ENCODE data around the gene TMEM86B. TPM values are rescaled to one million over a fixed set of nuclear protein-coding genes. Genes with fewer than 3 reads are reported as not detected.
"Not testable (repeated sequence)": the region's sequence is repeated elsewhere in the genome, so short reads cannot be mapped to it uniquely, and the experiment has no call there.

TMEM86B gene
- total RNA-seq, 1 experiment from 2014 or later, result 1.8 TPM

- no peak for DNase-seq (ENCODE audit: low read depth)
Observed at GRCh38 chr19:55242517-55242916, 14.0 kb upstream of the TMEM86B start.

- no peak for DNase-seq (ENCODE audit: low read depth)
Observed at GRCh38 chr19:55241935-55242464, 13.4 kb upstream of the TMEM86B start.

- no peak for DNase-seq (ENCODE audit: low read depth)
Observed at GRCh38 chr19:55241143-55241934, 12.8 kb upstream of the TMEM86B start.

GRCh38 chr19:55240713-55241020 lies 12.1 kb upstream of the TMEM86B start:
- no peak for DNase-seq (ENCODE audit: low read depth)

- DNase-seq (ENCODE audit: low read depth), result no peak
Observed at GRCh38 chr19:55239004-55239403, 10.4 kb upstream of the TMEM86B start.

GRCh38 chr19:55238030-55238429 lies 9.5 kb upstream of the TMEM86B start:
- no peak for DNase-seq (ENCODE audit: low read depth)

GRCh38 chr19:55232986-55233385 lies 4.4 kb upstream of the TMEM86B start:
- DNase-seq (ENCODE audit: low read depth), result no peak

GRCh38 chr19:55232286-55232602 lies 3.7 kb upstream of the TMEM86B start:
- DNase-seq (ENCODE audit: low read depth), result no peak

GRCh38 chr19:55231391-55232285 lies 3.1 kb upstream of the TMEM86B start:
- DNase-seq (ENCODE audit: low read depth), result no peak

- no peak for DNase-seq (ENCODE audit: low read depth)
Observed at GRCh38 chr19:55230780-55231179, 2.2 kb upstream of the TMEM86B start.

- DNase-seq (ENCODE audit: low read depth), result no peak
Observed at GRCh38 chr19:55230329-55230728, 1.8 kb upstream of the TMEM86B start.

- DNase-seq (ENCODE audit: low read depth), result no peak
Observed at GRCh38 chr19:55229789-55230182, 1.2 kb upstream of the TMEM86B start.

- DNase-seq (ENCODE audit: low read depth), result no peak
Observed at GRCh38 chr19:55229145-55229788, 704 bp upstream of the TMEM86B start.

GRCh38 chr19:55228015-55228391 lies 560 bp downstream of the TMEM86B start:
- no peak for DNase-seq (ENCODE audit: low read depth)

- DNase-seq (ENCODE audit: low read depth), result no peak
Observed at GRCh38 chr19:55227241-55228014, 1.1 kb downstream of the TMEM86B start.

GRCh38 chr19:55226788-55227187 lies 1.8 kb downstream of the TMEM86B start:
- DNase-seq (ENCODE audit: low read depth), result no peak

- DNase-seq (ENCODE audit: low read depth), result no peak
Observed at GRCh38 chr19:55226273-55226672, 2.3 kb downstream of the TMEM86B start.

- DNase-seq (ENCODE audit: low read depth), result no peak
Observed at GRCh38 chr19:55225415-55225958, 3.1 kb downstream of the TMEM86B start.

- not testable (repeated sequence) for DNase-seq (ENCODE audit: low read depth)
Observed at GRCh38 chr19:55224679-55225414, 3.7 kb downstream of the TMEM86B start.

- DNase-seq (ENCODE audit: low read depth), result no peak
Observed at GRCh38 chr19:55224038-55224665, 4.4 kb downstream of the TMEM86B start.
